Raji (cell line): ENCODE measurements around the gene IGLL1.

Experiments
- POLR2A ChIP-seq: IDR thresholded peaks from 2 replicates; pipeline ENCODE4 v1.6.1; 2011; ENCODE audit warnings: low read depth, low read length, control low read depth; ENCODE audit not compliant: insufficient read depth

The IGLL1 gene

DNA sequence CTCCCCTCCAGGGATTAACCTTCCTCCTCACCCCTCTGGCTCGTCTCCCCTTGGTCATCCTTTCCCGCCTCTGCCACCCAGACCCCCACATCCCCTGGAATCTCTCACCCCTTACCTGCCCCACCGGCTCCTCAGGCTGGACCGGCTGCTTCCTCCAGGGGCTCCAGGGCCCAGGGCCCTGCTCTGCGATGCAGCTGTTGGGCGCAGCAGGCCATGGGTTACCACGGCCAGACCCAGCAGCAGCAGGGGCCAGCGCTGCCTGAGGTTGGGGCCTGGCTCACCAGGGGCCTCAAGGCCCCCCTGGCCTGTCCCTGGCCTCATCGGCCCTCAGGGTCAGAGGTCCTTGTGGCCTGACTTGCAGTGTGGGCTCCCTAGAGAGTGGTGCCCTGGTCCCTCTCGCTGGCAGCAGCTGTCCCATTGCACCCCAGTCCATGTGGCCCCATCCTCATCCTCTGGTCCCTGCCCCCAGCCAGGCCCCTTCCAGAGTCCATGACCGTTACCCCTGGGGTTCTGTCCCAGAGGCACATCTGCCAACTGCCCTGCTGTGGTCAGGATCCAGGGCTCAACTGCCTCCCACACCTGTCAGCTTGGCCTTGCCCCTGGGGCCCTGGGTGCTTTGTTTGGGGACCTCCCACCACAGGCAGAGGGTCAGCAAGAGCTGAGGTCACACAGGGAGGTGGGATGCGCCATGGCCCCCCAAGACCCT, at the start of gene IGLL1:
IGLL1 (minus strand) TSS at position 421 of the 706 bp plus-strand sequence; CDS start at position 321, 100 bp downstream.
- TF ChIP-seq POLR2A: no peak

DNA sequence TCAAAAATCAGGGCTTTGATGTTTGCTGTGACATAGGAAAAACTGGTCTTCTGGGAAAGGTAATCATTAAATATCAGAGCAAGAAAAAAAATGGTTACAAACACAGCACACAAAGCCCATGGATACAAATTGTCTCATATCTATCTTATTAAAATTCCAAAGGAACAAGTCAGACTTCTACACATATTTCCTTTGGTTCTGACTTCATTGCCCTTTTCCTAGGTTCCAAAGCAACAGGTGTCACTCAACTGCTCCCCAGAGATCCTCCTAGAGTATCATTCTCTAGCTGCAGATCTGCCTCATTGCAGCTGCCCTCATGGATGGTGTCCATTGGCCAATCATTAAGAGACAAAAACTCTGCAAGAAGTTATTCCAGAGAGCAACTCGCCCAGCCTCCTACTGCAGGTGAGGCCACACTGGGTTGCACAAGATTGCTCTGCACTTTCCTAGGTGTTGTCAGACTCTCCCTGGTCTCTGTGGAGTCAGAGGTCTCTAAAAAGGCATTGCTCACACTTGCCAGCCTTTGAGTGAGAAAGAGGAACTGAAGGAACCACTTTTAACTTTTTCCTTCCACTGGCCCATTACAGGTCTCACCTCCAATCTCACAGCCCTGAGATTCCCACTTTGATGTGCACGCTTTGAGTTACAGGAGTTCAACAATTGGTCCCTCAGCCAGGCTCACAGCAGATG, 46.3 kb upstream of the IGLL1 start:
- no peak for TF ChIP-seq POLR2A

DNA sequence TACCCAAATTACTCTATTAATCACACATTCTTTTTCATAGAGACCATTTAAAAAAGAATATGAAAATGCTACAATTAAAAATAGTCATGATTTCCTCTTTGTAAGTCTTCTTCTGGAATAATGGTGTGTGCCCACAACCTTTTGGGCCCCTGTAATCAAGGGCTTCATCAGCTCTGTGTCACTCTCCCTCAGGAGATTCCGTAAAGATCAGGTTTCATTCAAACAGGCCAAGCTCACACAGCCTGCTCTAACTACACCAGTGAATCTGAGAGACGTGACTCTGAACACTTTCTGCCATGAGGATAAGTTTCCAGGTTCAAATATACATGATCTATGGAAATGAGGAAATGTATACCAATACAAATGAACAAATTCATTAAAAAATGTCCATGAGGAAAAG, 42.5 kb upstream of the IGLL1 start:
- no peak for TF ChIP-seq POLR2A

DNA sequence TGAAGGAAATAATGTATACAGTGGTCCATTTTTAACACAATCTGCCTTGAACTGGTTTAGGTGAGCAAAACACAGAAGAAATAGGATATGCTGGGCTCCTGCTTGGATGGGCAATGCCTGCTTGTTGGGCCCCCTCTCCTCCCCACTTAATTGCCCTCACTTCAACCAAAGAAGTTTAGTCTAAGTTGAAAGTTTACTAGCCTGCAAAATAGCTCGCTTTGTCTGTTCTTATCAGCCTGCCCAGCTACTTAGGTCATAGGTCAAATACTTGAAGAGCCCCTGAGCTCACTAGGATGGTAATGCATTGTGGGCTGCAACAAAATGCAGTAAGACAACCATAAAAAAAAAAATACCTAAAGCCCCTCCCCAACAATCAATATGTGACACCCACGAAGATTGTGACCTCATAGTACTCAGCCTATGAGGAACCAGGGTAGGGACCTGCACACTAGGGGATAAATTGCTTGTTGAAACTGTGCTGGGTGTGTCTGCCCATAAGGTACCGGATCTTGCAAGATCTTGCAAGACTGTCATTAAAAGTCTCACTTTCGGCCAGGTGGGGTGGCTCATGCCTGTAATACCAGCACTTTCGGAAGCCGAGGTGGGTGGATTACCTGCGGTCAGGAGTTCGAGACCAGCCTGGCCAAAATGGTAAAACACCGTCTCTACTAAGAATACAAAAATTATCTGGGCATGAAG, 41.1 kb upstream of the IGLL1 start:
- no peak for TF ChIP-seq POLR2A

DNA sequence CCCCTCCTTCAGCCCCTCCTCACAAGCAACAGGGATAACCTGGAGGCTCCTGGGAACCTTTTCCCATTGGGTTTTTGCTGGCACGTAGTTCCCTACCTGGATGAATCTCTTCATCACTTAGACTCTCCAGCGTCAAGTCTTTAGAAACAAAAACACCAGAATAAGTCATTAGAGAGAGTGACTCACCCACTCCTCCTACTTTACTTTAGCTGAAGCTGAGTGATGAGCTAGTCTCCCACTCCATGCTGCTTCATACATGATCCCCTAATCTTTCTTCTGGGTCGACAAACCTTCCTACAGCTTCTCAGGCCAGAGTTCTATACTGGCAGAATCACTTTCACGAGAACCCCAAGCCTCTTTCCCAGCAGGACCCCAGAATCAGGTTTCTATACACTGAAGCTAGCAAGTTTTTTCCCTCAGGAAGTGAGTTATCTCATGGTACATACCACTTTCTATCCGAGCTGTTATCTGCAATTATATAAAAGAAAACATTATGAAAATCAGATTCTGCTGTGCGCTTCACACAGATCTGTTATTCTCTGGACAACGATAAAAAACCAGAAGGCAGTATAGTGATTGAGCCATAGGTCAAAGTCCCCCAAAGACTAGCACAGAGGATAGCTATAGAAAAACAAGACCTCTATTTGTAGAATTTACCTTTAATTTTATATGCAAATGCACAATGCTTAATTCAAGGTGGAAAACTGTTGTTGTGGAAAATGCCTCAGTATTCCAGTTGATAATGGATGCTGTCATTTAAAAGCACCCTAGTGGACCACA, 33.3 kb upstream of the IGLL1 start:
- TF ChIP-seq POLR2A: no peak

DNA sequence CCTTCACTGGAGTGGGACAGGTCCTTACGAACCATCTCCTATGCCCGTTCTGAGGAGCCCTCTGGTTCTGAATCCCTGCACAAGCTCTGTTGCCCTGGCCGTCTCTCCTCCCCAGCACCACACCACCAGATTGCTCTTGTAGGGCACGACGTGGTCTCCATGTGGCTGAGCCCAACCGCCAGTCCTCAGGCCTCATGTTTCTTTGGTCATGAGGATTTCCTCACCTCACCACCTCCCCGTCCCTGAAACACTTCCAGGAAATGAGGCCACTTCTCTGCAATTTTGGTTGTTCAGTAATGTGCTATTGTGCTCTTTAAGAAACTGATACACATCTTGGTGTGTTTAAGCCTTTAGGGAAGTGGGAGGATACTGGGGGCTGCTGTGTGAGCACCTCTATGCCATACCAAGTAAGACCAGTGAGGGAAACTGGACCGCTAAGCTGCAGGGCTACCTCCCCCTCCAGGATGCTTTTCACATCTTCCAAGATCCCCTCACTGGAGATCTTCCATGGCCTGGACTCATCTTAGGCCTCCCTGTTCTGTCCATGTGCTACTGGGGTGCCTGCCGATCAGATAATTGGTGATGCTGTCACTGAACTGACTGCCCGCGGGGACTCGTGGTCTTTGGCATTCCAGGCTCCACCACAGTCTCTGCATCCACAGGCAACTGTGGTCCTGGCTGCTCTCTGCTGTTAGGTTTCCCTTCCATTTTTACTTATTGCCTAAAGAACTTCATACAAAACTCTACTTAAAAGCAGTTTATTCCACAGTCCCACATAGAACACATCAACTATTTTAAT, 30.1 kb upstream of the IGLL1 start:
- no peak for TF ChIP-seq POLR2A

DNA sequence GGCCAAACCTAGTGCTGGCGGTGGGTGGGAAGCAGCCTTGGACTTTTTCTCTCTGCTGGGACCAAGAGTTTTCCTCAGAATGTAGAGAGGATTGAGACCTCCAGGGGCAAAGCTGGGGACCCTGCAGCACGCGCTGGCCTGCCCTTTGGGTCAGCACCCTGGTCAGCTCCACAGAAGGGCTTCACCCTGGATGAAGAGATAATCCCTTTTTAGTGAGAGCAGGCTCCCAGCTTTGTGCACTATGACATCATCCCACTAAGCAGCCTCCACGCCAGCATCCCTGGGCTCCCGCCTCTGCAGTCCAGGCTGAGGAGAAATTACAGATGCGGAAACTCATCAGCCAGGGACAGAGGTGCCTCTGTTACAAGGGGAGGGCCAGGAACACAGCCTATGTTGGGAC, 28.5 kb upstream of the IGLL1 start:
- TF ChIP-seq POLR2A: no peak

DNA sequence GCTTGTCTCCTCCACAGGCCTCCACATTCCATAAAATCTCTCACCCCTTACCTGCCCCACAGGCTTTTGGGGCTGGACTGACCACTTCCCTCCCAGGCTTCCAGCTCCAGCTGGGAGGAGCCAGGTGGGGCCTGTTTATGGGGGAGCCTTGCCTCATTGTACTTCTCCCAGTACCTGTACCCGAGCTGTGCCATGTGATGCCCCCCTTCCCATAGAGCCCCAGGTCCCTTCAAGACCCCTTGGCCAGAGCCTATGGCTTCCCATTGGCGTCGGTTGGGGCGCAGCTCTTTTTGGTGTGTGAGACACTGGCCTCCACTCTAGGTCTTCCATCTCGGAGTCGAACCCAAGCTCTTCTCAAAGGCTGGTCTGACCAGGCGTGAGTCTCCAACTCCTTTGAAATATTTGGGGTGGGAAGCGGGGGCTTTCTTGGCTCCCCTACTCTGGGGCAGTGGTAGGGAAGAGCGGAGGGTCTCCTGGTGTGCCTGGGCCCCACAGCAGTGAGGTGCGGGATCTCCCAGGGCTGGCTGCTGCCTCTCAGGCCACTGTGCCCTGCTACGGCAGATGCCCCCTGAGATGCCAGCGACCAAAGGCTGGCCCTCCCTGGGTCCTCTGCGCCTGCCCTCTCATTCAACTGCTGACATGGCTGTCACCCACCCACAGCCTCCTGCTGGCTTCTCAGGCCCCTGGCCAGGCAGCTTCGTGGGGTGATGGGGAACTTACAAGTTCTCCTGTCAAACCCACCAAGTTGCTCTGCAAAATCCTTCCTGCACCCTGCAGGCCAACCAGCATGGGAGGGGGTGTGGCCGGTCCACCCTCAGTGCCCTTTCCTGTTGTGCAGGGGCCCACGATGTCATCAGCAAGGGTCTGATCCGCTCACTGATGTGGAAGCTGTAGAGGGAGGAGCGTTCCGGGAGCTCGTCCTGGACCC, 26.4 kb upstream of the IGLL1 start:
- TF ChIP-seq POLR2A: no peak

DNA sequence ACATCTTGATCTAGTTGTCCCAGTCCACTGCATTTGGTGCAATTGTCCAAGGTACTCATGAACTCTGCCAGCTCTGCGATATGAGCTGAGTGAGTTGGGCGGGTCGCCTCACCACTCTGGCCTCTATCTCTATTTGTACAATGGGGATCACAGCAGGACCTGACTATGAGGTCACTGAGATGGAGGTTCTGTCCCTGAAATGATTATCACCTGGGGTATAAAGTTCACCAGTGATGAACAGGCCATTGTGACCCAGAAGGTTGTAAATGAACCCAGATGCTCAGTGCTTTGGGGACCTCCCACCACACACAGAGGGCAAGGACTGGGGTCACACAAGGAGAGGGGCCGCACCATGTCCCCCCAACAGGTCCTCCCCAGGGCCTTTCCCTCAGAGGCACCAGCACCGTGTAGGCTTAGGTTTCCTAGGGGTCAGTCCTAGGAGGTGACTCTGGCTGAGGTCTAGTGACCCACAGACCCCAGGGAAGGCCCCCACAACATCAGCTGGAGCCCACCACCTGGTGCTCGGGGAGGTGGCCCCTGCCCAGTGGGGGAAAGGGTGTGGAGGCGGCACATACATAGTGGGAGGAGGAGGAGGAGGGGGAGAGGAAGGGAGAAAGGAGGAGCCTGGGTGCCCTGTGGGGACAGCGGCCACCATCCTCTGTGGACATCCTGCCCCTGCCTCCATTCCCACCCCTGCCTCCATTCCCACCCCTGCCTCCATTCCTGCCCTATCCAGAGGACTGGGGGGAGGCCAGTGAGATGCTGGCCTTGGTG, 25.0 kb upstream of the IGLL1 start:
- no peak for TF ChIP-seq POLR2A

DNA sequence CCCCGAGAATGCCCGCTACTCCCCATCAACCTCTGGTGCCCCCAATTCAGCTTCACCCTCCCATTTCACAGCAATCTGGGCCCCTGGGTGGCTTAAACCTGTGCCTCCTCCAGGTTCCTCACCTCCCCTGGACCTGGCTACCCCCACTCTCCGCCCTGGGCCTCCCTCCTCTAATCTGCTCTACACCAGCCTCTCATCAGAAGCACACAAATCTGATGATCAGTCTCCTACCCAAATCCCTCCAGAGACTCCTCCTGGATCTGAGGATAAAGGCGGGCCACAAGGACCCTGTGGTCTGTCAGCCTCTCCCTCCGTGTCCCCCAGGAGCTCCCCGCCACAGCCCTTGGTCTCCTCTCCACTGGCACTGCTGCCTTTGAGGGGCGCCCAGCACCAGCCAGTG, 23.2 kb upstream of the IGLL1 start:
- TF ChIP-seq POLR2A: no peak

DNA sequence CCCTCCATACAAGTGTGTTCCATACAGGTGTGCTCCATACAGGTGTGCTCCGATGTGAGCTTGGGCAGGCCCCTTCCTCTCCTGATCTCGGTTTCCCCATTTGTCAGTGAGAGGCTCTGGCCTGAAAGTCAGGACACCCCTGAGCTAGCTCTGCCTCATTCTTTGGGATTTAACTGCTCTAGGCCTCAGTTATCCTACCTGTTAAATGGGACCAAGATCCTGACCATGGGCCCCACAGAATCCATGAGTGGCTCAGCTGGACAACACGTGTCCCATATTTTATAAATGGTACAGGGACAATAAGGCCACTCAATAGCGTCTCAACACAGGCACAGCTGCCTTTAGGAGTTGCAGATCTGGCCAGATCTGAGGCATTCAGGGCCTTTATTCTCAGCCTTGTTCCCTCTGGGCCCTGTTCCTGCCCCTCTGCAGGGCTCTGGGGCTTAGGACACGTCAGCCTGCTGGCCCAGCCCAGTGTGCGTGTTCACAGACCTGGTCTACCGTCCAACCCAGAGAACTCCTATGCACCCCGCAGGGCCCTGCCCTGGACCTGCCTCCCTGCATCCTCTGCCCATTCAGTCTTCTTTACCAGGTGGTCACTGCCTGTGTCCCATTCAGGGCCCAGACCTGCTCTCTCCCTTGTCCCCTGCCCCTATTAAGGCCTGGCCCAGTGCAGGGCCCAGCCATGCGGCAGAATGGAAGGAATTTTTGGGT, 18.9 kb upstream of the IGLL1 start:
- TF ChIP-seq POLR2A: no peak

DNA sequence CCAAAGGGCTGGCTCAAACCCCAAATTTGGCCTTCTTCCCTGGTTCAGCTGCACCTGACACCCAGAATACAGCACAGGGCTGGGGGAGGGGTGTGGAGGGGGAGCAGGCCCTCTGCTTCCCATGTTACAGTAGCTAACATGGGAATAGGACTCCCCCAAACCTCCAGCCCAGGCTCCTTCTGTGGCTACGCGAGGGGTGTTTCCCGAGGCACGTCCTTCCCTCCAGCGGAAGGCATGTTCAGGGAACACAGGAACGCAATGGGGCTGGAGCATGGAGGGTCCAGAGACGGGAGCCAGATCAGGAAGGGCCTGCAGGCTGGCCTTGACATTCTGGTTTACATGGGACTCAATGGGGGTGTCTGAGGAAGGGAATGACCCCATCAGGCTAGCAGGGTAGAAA, 11.8 kb upstream of the IGLL1 start:
- no peak for TF ChIP-seq POLR2A
